GM12878 (cell line): ENCODE measurements around the gene HS3ST2. TPM values are rescaled to one million over a fixed set of nuclear protein-coding genes. Genes with fewer than 3 reads are reported as not detected.

Source experiments
- ATAC-seq: fragments of 200-7000 bp; cut with Tn5 transposase; 3 replicates; pipeline ENCODE4 v1.9.1; 2020; ENCODE audit warnings: mild to moderate bottlenecking, moderate library complexity
- BruUV-seq: library from RNA; stranded (reverse); fragments of 400-500 nt; replicated peaks from 2 replicates; lab custom pipeline; 2021; lab: Mats Ljungman, UMichigan
- CTCF ChIA-PET: fragments of 300-600 bp; sonication (Branson Sonifier 250); formaldehyde crosslinking; extraction: SDS; loops from one replicate; lab custom pipeline; 2021; ENCODE audit warnings: inconsistent platforms; lab: Yijun Ruan, JAX
- POLR2A ChIA-PET: fragments of 350-600 bp; formaldehyde crosslinking; extraction: SDS; loops from one replicate; lab custom pipeline; 2021; ENCODE audit warnings: inconsistent platforms; lab: Charles Lee
- RAD21 ChIA-PET: fragments of 300-600 bp; sonication (Branson Sonifier 250); formaldehyde crosslinking; loops from one replicate; lab custom pipeline; 2023; ENCODE audit warnings: antibody characterized with exemption; ENCODE audit not compliant: unreplicated experiment; lab: Charles Lee
- SMC1A ChIA-PET: fragments of 300-600 bp; sonication (Branson Sonifier 250); formaldehyde crosslinking; loops from one replicate; lab custom pipeline; 2023; ENCODE audit not compliant: unreplicated experiment, uncharacterized antibody; lab: Charles Lee
- DNase-seq: peaks from one replicate; pipeline ENCODE4 v3.0.0-alpha.2; 2011; ENCODE audit warnings: low read depth, low spot score
- FAIRE-seq: peaks from 3 replicates; lab custom pipeline; 2011; peaks lifted over from hg19 to GRCh38; lab: Jason Lieb, UNC
- H2AFZ ChIP-seq: 2 replicates; pipeline ENCODE4 v1.6.0; 2011; ENCODE audit warnings: low read depth, low read length, control low read depth; ENCODE audit not compliant: control insufficient read depth
- H3K27ac ChIP-seq: 2 replicates; pipeline ENCODE4 v1.5.1; 2011; ENCODE audit warnings: control low read depth; ENCODE audit not compliant: control insufficient read depth, insufficient read depth
- H3K27me3 ChIP-seq, 2 experiments: replicated peaks in 1 of 2; 2 replicates each; pipeline versions ENCODE4 v1.6.0 to v1.6.1; 2011; ENCODE audit warnings: low read length in 1 of 2; ENCODE audit not compliant: control insufficient read depth in 2 of 2, insufficient read depth in 2 of 2
- H3K36me3 ChIP-seq, 2 experiments: 2 replicates each; pipeline ENCODE4 v1.5.1; 2011; ENCODE audit warnings: low read length in 1 of 2; ENCODE audit not compliant: control insufficient read depth in 2 of 2, insufficient read depth in 2 of 2
- H3K4me1 ChIP-seq: 2 replicates; pipeline ENCODE4 v1.6.1; 2011; ENCODE audit warnings: mild to moderate bottlenecking, low read length, moderate library complexity, mixed read lengths; ENCODE audit not compliant: control insufficient read depth, insufficient read depth
- H3K4me2 ChIP-seq: 2 replicates; pipeline ENCODE4 v1.6.0; 2011; ENCODE audit warnings: control low read depth; ENCODE audit not compliant: control insufficient read depth, insufficient read depth
- H3K4me3 ChIP-seq: fragments of 200-600 bp; sonication (generic); 2 replicates; pipeline ENCODE4 v1.5.1; 2016
- H3K79me2 ChIP-seq: 2 replicates; pipeline ENCODE4 v1.6.0; 2011; ENCODE audit warnings: low read length; ENCODE audit not compliant: control insufficient read depth, insufficient read depth
- H3K9ac ChIP-seq: 2 replicates; pipeline ENCODE4 v1.8.0; 2011; ENCODE audit warnings: low read length, control low read depth, mixed read lengths; ENCODE audit not compliant: control insufficient read depth, insufficient read depth
- H3K9me3 ChIP-seq: replicated peaks from 3 replicates; pipeline ENCODE4 v1.5.1; 2011; ENCODE audit warnings: mild to moderate bottlenecking, low read length; ENCODE audit not compliant: control insufficient read depth, insufficient read depth
- H4K20me1 ChIP-seq: 2 replicates; pipeline ENCODE4 v1.6.0; 2011; ENCODE audit not compliant: control insufficient read depth, insufficient read depth
- BACH1 ChIP-seq: fragments of 450-650 bp; IDR thresholded peaks from 2 replicates; pipeline ENCODE4 v1.6.1; 2017; ENCODE audit warnings: mild to moderate bottlenecking, borderline replicate concordance
- BMI1 ChIP-seq: fragments of 450-650 bp; IDR thresholded peaks from 2 replicates; pipeline ENCODE4 v1.6.1; 2016; ENCODE audit warnings: mild to moderate bottlenecking, moderate library complexity, borderline replicate concordance
- GATAD2B ChIP-seq: fragments of 450-650 bp; conservative IDR thresholded peaks from 2 replicates; pipeline ENCODE4 v1.6.1; 2017; ENCODE audit warnings: low read depth, mild to moderate bottlenecking, moderate library complexity
- MEF2A ChIP-seq: IDR thresholded peaks from 2 replicates; pipeline ENCODE4 v1.6.1; 2011; ENCODE audit warnings: low read depth, mild to moderate bottlenecking, low read length, moderate library complexity; ENCODE audit not compliant: insufficient read depth
- NFXL1 ChIP-seq: fragments of 450-650 bp; IDR thresholded peaks from 2 replicates; pipeline ENCODE4 v1.6.1; 2017; ENCODE audit warnings: antibody characterized with exemption, mild to moderate bottlenecking, borderline replicate concordance
- NFYA ChIP-seq: IDR thresholded peaks from 2 replicates; pipeline ENCODE4 v1.6.1; 2011; ENCODE audit warnings: low read depth, mild to moderate bottlenecking, low read length, improper control_type of control experiment, borderline replicate concordance
- POU2F2 ChIP-seq: IDR thresholded peaks from 3 replicates; pipeline ENCODE4 v1.6.1; 2011; ENCODE audit warnings: low read depth, mild to moderate bottlenecking, low read length, borderline replicate concordance
- RFX5 ChIP-seq: IDR thresholded peaks from 2 replicates; pipeline ENCODE4 v1.6.1; 2011; ENCODE audit warnings: low read depth, low read length, improper control_type of control experiment
- SMARCA5 ChIP-seq: fragments of 450-650 bp; IDR thresholded peaks from 2 replicates; pipeline ENCODE4 v1.6.1; 2017; ENCODE audit warnings: mild to moderate bottlenecking
- TAF1 ChIP-seq: IDR thresholded peaks from 2 replicates; pipeline ENCODE4 v1.6.1; 2011; ENCODE audit warnings: mild to moderate bottlenecking, low read depth, low read length, borderline replicate concordance
- ZNF207 ChIP-seq: fragments of 450-650 bp; IDR thresholded peaks from 2 replicates; pipeline ENCODE4 v1.6.1; 2014; ENCODE audit warnings: antibody characterized with exemption, mild to moderate bottlenecking, borderline replicate concordance
- WGBS: methylation state at CpG from one replicate; pipeline ENCODE4 v1.1.6; 2016; ENCODE audit warnings: low lambda C conversion rate; ENCODE audit not compliant: insufficient replicate concordance, insufficient coverage; ENCODE audit errors: missing lambda C conversion rate; 5-methylcytosine and 5-hydroxymethylcytosine counted together
- in situ Hi-C: fragments of 300-500 bp; cut with MboI; formaldehyde crosslinking; loops from 9 replicates; pipeline ENCODE4 v1.14.3; 2018; ENCODE audit warnings: mixed read lengths
- intact Hi-C: fragments of 100-400 bp; cut with micrococcal nuclease; formaldehyde crosslinking; loops from one replicate; pipeline ENCODE4 v1.14.2; 2022; ENCODE audit not compliant: unreplicated experiment
- polyA plus RNA-seq, 11 experiments: library from polyadenylated mRNA; depleted of rRNA in 4 of 11; unstranded in 6 of 11; stranded (reverse) in 5 of 11; fragments of >200 nt; fragmentation: Nextera tagmentation in 4 of 11; fragmentation: Illumina TruSeq in 1 of 11; extraction: Ambion mirVana in 4 of 11; extraction: Trizol in 1 of 11; gene quantifications; 1 replicate in 1 of 11; 2 replicates in 10 of 11; pipeline versions ENCODE4 v1.2.1 to v1.2.3, GENCODE V29; 2011 to 2016; ENCODE audit warnings: inconsistent platforms in 2 of 11, missing spikeins in 2 of 11, low read depth in 1 of 11
- total RNA-seq, 4 experiments: library from RNA; depleted of rRNA in 3 of 4; stranded (reverse); fragments of >200 nt in 3 of 4; fragmentation: Illumina TruSeq in 1 of 4; extraction: Trizol in 1 of 4; gene quantifications; 2 replicates each; pipeline versions ENCODE4 v1.2.1 to v1.2.3, GENCODE V29; 2013 to 2021
- TF ChIP-seq, protein P1 (sequence below): IDR thresholded peaks from 2 replicates; pipeline ENCODE4 v1.6.1; 2012; ENCODE audit warnings: mild to moderate bottlenecking, low read depth, low read length
- TF ChIP-seq, protein P2 (sequence below): fragments of 450-650 bp; conservative IDR thresholded peaks from 2 replicates; pipeline ENCODE4 v1.6.1; 2017; ENCODE audit warnings: mild to moderate bottlenecking, moderate library complexity
- TF ChIP-seq, protein P3 (sequence below): IDR thresholded peaks from 2 replicates; pipeline ENCODE4 v1.6.1; 2011; ENCODE audit warnings: low read depth, mild to moderate bottlenecking, low read length, moderate library complexity, borderline replicate concordance; ENCODE audit errors: extremely low read depth
- TF ChIP-seq, protein P4 (sequence below): IDR thresholded peaks from 2 replicates; pipeline ENCODE4 v1.6.1; 2012; ENCODE audit warnings: low read depth, low read length, improper control_type of control experiment
- TF ChIP-seq, protein P5 (sequence below): fragments of 450-650 bp; IDR thresholded peaks from 2 replicates; pipeline ENCODE4 v1.6.1; 2017; ENCODE audit warnings: borderline replicate concordance

Gene HS3ST2
- total and polyA plus RNA-seq, 10 of the 15 experiments (the other 5 are each of a cell fraction or from before 2014, with no cell fraction given) = not detected

DNA sequence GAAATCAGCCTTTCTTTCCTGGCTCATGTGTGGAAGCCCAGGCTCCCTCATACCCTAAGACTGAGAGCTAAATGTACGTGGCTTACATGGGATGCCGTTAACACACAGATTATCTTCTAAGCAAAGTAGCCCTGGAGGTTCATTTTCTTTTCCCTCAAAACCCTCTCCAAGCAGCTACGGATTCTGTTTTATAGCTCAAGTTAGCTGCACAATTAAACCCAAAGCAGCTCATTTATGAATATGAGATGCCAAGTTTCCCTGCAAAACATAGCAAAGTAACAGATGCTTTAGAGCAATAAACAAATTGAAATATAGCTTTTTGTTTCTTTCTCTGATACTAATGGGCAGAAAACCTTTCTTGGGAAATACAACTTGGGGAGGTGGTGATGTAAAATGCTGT is 72.0 kb downstream of the HS3ST2 start:
- ChIA-PET SMC1A (no interaction called here), RAD21 (no interaction called here), POLR2A (no interaction called here), CTCF (interaction anchor here (1.1 kb wide), 1 partner anchor 12 kb away, joined by 3 read pairs; no protein-coding TSS in a partner anchor)
- Histone ChIP-seq H3K27me3 (no peaks in the 10 kb centered on the region), H4K20me1 (no peaks in the 10 kb centered on the region), H3K4me1 (no peaks in the 10 kb centered on the region), H2AFZ (no peak overlapping the region), H3K79me2 (no peaks in the 10 kb centered on the region), H3K27ac (no peak overlapping the region), H3K9ac (no peak overlapping the region), H3K9me3 (no peaks in the 10 kb centered on the region), H3K4me2 (no peak overlapping the region), H3K36me3 (no peaks in the 10 kb centered on the region), H3K4me3 (no peak overlapping the region)
- 35% methylated on average over 3 of the region's 3 CpGs for WGBS
- BruUV-seq = no TSS peak
- intact Hi-C loops (no loop called here), in situ Hi-C loops (no loop called here)
- no peak for FAIRE-seq
- ATAC-seq = no peak
- TF ChIP-seq SMARCA5 (no peak), ZNF207 (no peak), NFYA (no peak), TAF1 (no peak), MEF2A (no peak), GATAD2B (no peak), RFX5 (no peak), BACH1 (no peak), NFXL1 (no peak), POU2F2 (no peak), BMI1 (no peak)
- TF ChIP-seq, protein P1, sequence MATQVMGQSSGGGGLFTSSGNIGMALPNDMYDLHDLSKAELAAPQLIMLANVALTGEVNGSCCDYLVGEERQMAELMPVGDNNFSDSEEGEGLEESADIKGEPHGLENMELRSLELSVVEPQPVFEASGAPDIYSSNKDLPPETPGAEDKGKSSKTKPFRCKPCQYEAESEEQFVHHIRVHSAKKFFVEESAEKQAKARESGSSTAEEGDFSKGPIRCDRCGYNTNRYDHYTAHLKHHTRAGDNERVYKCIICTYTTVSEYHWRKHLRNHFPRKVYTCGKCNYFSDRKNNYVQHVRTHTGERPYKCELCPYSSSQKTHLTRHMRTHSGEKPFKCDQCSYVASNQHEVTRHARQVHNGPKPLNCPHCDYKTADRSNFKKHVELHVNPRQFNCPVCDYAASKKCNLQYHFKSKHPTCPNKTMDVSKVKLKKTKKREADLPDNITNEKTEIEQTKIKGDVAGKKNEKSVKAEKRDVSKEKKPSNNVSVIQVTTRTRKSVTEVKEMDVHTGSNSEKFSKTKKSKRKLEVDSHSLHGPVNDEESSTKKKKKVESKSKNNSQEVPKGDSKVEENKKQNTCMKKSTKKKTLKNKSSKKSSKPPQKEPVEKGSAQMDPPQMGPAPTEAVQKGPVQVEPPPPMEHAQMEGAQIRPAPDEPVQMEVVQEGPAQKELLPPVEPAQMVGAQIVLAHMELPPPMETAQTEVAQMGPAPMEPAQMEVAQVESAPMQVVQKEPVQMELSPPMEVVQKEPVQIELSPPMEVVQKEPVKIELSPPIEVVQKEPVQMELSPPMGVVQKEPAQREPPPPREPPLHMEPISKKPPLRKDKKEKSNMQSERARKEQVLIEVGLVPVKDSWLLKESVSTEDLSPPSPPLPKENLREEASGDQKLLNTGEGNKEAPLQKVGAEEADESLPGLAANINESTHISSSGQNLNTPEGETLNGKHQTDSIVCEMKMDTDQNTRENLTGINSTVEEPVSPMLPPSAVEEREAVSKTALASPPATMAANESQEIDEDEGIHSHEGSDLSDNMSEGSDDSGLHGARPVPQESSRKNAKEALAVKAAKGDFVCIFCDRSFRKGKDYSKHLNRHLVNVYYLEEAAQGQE = no peak
- TF ChIP-seq, protein P2, sequence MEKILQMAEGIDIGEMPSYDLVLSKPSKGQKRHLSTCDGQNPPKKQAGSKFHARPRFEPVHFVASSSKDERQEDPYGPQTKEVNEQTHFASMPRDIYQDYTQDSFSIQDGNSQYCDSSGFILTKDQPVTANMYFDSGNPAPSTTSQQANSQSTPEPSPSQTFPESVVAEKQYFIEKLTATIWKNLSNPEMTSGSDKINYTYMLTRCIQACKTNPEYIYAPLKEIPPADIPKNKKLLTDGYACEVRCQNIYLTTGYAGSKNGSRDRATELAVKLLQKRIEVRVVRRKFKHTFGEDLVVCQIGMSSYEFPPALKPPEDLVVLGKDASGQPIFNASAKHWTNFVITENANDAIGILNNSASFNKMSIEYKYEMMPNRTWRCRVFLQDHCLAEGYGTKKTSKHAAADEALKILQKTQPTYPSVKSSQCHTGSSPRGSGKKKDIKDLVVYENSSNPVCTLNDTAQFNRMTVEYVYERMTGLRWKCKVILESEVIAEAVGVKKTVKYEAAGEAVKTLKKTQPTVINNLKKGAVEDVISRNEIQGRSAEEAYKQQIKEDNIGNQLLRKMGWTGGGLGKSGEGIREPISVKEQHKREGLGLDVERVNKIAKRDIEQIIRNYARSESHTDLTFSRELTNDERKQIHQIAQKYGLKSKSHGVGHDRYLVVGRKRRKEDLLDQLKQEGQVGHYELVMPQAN = no peak
- TF ChIP-seq, protein P3, sequence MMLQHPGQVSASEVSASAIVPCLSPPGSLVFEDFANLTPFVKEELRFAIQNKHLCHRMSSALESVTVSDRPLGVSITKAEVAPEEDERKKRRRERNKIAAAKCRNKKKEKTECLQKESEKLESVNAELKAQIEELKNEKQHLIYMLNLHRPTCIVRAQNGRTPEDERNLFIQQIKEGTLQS = no peak
- TF ChIP-seq, protein P4, sequence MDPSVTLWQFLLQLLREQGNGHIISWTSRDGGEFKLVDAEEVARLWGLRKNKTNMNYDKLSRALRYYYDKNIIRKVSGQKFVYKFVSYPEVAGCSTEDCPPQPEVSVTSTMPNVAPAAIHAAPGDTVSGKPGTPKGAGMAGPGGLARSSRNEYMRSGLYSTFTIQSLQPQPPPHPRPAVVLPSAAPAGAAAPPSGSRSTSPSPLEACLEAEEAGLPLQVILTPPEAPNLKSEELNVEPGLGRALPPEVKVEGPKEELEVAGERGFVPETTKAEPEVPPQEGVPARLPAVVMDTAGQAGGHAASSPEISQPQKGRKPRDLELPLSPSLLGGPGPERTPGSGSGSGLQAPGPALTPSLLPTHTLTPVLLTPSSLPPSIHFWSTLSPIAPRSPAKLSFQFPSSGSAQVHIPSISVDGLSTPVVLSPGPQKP = no peak
- TF ChIP-seq, protein P5, sequence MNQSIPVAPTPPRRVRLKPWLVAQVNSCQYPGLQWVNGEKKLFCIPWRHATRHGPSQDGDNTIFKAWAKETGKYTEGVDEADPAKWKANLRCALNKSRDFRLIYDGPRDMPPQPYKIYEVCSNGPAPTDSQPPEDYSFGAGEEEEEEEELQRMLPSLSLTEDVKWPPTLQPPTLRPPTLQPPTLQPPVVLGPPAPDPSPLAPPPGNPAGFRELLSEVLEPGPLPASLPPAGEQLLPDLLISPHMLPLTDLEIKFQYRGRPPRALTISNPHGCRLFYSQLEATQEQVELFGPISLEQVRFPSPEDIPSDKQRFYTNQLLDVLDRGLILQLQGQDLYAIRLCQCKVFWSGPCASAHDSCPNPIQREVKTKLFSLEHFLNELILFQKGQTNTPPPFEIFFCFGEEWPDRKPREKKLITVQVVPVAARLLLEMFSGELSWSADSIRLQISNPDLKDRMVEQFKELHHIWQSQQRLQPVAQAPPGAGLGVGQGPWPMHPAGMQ = no peak
- no peak for DNase-seq
